Activated T-cell treated with anti-CD3 and anti-CD28 coated beads, Interleukin-2, amount 50 U/mL, for 24 hours (primary cell): ENCODE results near the gene ISG20L2.
A peak's percentile ranks its signal among the peaks of the same experiment; 100 is the strongest.

ENCODE experiments used
- DNase-seq: peaks from one replicate; pipeline ENCODE4 v3.0.0-alpha.2; 2020
- H3K27ac Mint-ChIP-seq: 2 replicates; pipeline ENCODE4 v1.8.0; 2020; ENCODE audit warnings: mild to moderate bottlenecking, mixed read lengths
- H3K27me3 Mint-ChIP-seq: 2 replicates; pipeline ENCODE4 v1.8.0; 2020; ENCODE audit warnings: mixed read lengths
- H3K36me3 Mint-ChIP-seq: 2 replicates; pipeline ENCODE4 v1.8.0; 2020; ENCODE audit warnings: low read depth, mixed read lengths
- H3K4me1 Mint-ChIP-seq: 2 replicates; pipeline ENCODE4 v1.8.0; 2020; ENCODE audit warnings: low read depth, mixed read lengths
- H3K4me3 Mint-ChIP-seq: 2 replicates; pipeline ENCODE4 v1.8.0; 2020; ENCODE audit warnings: mild to moderate bottlenecking, moderate library complexity, mixed read lengths
- H3K9me3 Mint-ChIP-seq: 2 replicates; pipeline ENCODE4 v1.8.0; 2020; ENCODE audit warnings: mixed read lengths

The ISG20L2 gene

DNA sequence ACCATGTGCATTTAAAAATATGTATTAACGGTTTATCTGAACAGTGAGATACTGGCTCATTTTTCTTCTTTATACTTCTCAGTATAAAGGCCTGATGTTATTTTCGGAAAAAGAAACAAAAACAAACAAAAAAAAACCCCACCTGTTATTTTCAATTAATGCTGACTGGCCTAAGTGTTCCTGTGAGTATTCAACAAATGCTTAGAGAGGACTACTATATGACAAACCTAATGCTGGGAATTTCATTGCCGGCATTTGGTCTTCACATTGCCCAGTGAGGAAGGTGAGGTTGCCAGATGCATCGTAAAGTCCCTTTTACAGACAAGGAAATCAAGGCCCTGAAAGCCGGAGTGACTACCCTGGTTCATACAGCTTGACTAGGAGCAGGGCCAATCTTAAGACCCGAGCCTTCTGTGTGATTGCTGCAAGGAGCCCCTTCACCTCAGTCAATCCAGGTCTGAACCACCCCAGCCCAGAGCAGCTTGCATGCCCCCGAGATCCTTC lies 11.7 kb upstream of the ISG20L2 start:
- Mint-ChIP-seq H3K4me3 (peak overlapping the region; percentile 98), H3K27ac (peak overlapping the region; percentile 98), H3K9me3 (no peaks in the 10 kb centered on the region), H3K27me3 (no peaks in the 10 kb centered on the region), H3K36me3 (peaks cover 93% of the 10 kb centered on the region), H3K4me1 (peaks cover 48% of the 10 kb centered on the region)
- no peak for DNase-seq

DNA sequence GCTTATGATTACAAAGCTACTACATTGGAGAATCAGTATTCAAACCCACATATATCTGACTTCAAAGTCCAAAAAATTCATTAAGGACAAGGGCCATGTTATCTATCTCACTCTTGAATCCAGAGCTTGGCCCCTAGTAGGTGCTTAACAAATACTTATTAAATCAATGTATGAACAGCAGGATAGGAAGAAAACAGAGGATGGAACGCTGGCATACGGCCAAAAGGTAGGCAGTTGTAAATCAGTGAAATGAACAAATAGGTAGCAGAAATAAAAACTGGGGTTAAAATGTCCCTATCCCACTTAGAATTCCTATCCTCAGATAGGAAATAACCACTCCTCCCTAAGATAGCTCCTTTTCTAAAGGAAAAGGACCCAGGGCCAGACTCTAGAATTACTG lies 10.3 kb upstream of the ISG20L2 start:
- Mint-ChIP-seq H3K36me3 (peaks cover 87% of the 10 kb centered on the region), H3K27ac (peak overlapping the region; percentile 55), H3K9me3 (no peaks in the 10 kb centered on the region), H3K4me1 (peaks cover 42% of the 10 kb centered on the region), H3K27me3 (no peaks in the 10 kb centered on the region), H3K4me3 (peak overlapping the region; percentile 98)
- DNase-seq = no peak

DNA sequence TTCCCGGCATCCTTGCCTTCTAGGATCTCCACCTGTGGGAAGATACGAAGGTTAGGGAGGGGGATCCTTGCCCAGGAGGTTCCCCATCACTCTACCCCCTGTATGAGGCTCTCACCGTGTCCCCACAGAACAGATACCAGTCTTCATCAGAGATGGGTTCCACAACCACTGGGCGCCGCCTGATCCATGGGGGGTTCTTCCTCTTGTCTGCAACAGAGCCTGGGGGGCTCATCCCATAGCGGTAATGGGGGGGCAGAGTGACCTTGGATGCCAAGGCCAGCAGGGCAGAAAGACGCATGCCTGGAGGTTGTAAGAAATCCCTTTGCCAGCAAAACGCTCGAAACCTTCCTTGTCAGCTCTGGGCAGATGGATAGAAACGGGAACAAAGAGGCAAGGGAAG lies 9.8 kb upstream of the ISG20L2 start:
- no peak overlapping the region for H3K4me3 Mint-ChIP-seq
- DNase-seq = no peak
- peak overlapping the region; percentile 55 for H3K27ac Mint-ChIP-seq
- H3K9me3 Mint-ChIP-seq = no peaks in the 10 kb centered on the region
- peaks cover 87% of the 10 kb centered on the region for H3K36me3 Mint-ChIP-seq
- H3K4me1 Mint-ChIP-seq = peaks cover 38% of the 10 kb centered on the region
- H3K27me3 Mint-ChIP-seq = no peaks in the 10 kb centered on the region

DNA sequence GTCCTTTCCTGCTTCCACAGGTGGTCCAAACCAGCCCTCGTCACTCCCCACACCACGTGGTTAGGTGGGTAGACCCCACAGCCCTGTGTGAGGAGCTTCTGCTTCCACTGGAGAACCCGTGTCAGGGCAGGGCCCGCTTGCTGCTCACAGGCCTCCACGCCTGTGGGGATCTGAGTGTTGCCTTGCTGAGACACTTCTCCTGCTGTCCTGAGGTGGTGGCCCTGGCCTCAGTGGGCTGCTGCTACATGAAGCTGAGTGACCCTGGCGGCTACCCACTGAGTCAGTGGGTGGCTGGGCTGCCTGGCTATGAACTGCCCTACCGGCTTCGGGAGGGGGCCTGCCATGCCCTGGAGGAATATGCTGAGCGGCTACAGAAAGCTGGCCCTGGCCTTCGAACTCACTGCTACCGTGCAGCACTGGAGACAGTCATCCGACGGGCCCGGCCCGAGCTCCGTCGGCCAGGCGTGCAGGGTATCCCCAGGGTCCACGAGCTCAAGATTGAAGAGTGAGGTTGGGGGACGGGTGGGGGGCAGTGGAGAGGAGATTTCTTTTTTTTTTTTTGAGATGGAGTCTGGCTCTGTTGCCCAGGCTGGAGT lies 5.5 kb upstream of the ISG20L2 start:
- Mint-ChIP-seq H3K9me3 (no peaks in the 10 kb centered on the region), H3K4me3 (no peak overlapping the region), H3K36me3 (peaks cover 71% of the 10 kb centered on the region), H3K27me3 (no peaks in the 10 kb centered on the region), H3K27ac (no peak overlapping the region), H3K4me1 (peaks cover 23% of the 10 kb centered on the region)
- DNase-seq = no peak

DNA sequence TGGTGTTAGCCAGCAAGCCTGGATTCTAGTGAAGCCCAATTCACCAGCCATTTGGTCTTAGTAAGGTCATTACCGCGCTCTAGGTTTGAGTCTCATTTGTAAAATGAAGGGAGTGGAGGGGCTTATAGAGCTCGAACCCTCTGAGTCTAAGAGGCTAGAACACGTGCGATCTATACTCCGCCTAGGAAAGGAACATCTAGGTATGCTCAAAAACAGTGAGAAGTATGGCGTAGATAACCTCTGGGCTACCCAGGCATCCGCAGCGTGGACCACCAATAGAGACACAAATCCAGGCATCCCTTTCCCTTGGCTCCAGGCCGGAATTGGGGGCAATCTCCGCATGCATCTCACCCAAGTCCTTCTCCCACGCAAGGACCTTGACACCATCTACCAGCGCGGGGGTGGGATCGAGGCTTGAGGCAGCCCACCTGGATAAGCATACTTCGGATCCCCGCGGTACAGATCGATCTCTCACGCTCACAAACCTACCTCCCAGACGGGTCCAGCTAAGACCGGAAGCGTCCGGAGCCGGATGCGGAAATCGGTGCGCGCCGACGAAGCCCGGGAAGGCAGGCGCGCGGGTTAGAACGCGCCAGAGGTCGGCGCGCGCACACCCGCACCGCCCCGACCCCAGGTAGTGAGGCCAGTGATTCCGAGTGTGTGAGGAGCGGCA lies 504 bp downstream of the ISG20L2 start, which contains the start of gene METTL25B:
Gene METTL25B, plus strand, starts transcription at position 544 of the 673 bp plus-strand sequence. CDS start 636 bp downstream, outside the sequence.
- DNase-seq = no peak
- Mint-ChIP-seq H3K27me3 (no peaks in the 10 kb centered on the region), H3K27ac (no peak within 1 kb of the TSS), H3K9me3 (no peaks in the 10 kb centered on the region), H3K4me1 (peaks cover 36% of the 10 kb centered on the region), H3K4me3 (no peak within 1 kb of the TSS), H3K36me3 (peaks cover 26% of the 10 kb centered on the region)

DNA sequence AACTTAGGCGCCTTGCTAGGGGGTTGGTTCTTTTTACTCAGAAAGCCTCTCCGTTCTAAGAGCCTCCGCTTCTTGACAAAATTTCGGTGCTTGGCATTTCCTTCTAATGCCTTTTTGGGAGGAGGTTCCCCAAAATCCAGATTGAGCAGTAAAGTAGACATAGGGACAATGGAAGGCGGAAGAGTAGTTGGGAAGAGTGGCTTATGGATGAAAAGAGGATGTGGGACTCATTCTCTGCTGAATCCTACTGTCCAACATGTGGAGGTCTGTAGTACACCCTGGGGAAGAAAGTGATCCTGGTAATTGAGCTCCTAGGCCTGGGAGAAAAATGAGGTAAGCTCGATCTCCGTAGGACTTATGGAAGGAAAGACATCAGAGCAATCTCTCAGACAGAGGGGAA lies 1.1 kb downstream of the ISG20L2 start:
- no peak for DNase-seq
- no peak overlapping the region for H3K27ac Mint-ChIP-seq

DNA sequence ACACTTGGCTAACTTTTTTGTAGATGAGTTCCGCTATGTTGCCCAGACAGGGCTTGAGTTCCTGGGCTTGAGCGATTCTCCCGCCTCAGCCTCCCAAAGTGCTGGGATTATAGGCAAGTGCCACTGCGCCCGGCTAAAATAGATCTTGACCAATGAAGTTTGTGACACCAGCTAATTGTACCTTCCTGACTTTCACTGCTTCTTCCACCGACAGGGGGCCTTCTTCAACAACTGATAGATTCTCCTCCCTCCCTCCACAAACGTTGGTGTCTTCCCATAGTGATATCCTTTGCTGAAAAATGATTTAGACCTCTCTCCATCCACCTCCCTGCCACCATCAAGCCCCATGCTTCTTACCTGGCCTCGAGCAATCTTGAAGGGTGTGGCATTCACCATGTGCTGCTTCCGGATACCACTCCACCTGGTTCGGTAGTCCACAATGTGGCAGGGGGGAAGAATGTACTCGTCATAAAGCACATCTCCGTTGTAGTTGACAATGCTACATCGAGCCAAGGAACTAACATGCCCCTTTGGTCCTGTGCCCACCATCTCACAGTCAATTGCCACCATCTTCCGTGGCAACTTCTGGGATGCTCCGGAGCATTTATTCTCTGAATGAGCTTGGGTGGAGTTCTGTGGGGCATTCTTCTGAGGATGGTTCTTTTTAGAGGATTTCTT lies 1.9 kb downstream of the ISG20L2 start:
- H3K27me3 Mint-ChIP-seq = no peaks in the 10 kb centered on the region
- H3K27ac Mint-ChIP-seq = no peak overlapping the region
- H3K4me1 Mint-ChIP-seq = peaks cover 39% of the 10 kb centered on the region
- H3K36me3 Mint-ChIP-seq = peaks cover 21% of the 10 kb centered on the region
- no peak overlapping the region for H3K4me3 Mint-ChIP-seq
- DNase-seq = peak; percentile 62
- H3K9me3 Mint-ChIP-seq = no peaks in the 10 kb centered on the region

More for the DNA sequence above, 1.1 kb downstream of the ISG20L2 start:
- Mint-ChIP-seq H3K27me3 (no peaks in the 10 kb centered on the region), H3K36me3 (peaks cover 20% of the 10 kb centered on the region), H3K4me3 (no peak overlapping the region), H3K9me3 (no peaks in the 10 kb centered on the region), H3K4me1 (peaks cover 37% of the 10 kb centered on the region)

DNA sequence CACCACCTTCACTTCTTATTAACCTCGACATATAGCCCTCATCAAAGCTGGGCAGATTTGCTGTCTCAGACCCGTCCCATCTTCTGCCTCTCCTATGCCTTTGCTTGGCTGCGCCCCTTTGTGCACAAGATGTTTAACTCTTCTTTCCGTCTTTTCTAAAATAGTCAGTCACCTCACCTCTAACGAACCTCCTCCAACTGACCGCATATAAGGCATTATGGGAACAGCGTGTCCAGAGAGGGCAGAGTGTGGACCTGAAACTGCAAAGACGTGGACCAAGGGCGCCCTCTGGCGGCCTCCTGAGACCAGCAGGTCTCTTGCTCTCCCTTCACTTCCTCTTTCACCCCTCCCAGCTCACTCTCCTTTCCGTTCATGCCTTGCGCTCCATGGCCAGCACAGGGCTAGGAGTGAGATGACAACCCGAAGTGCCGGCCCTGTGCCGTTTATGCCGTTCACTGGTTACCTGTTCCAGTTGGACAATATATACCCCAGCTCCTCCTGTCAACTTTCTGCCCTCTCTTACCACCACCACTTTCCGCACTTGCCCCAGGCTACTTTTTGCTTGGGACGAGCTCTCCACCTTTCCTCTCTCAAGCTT lies 2.8 kb downstream of the ISG20L2 start:
- peaks cover 28% of the 10 kb centered on the region for H3K36me3 Mint-ChIP-seq
- H3K27me3 Mint-ChIP-seq = no peaks in the 10 kb centered on the region
- no peak overlapping the region for H3K4me3 Mint-ChIP-seq
- peak; percentile 84 for DNase-seq
- H3K9me3 Mint-ChIP-seq = no peaks in the 10 kb centered on the region
- peaks cover 40% of the 10 kb centered on the region for H3K4me1 Mint-ChIP-seq
- no peak overlapping the region for H3K27ac Mint-ChIP-seq

DNA sequence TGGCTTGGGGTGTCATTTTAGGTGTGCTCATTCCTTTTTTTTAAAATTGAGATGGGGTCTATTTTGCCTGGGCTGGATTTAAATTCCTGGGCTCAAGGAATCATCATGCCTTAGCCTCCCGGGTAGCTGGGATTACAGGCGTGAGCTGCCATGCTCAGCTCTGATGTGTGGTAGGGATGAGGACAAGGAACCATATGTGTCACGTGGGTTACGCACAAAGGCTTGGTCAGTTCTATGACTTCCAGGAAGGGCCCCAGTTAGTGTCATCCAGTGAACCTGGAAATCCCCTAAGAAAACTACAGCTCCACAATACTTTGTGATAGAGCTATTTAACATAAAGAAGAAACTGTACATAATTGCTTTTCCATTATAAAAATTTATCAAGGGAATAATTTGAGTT lies 7.0 kb downstream of the ISG20L2 start:
- Mint-ChIP-seq H3K4me1 (peaks cover 32% of the 10 kb centered on the region), H3K4me3 (no peak overlapping the region)

DNA sequence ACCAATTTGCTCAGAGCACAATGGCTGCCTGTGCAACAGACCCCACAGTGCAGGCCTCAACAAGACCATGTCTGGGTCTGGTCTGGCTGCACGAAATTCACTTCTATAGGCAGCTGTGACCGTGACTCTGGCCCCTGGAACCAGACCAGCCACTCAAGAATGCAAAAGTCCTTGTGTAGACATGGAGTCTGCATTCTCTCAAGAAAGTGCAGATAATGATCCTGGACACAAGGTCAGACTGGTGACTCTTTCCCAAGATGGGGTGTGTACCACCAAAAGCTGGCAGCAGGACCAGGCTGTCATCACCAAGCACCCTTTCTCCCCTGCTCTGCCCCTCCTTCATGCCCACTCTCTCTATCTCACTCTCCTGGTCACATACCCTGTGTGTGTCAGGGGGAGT lies 7.4 kb downstream of the ISG20L2 start:
- Mint-ChIP-seq H3K9me3 (no peaks in the 10 kb centered on the region), H3K4me1 (peaks cover 32% of the 10 kb centered on the region), H3K27me3 (no peaks in the 10 kb centered on the region), H3K4me3 (no peak overlapping the region), H3K36me3 (peaks cover 50% of the 10 kb centered on the region), H3K27ac (peak overlapping the region; percentile 85)
- no peak for DNase-seq

More for the DNA sequence above, 7.0 kb downstream of the ISG20L2 start:
- no peak for DNase-seq
- no peaks in the 10 kb centered on the region for H3K9me3 Mint-ChIP-seq
- peak overlapping the region; percentile 85 for H3K27ac Mint-ChIP-seq
- H3K36me3 Mint-ChIP-seq = peaks cover 46% of the 10 kb centered on the region
- H3K27me3 Mint-ChIP-seq = no peaks in the 10 kb centered on the region

DNA sequence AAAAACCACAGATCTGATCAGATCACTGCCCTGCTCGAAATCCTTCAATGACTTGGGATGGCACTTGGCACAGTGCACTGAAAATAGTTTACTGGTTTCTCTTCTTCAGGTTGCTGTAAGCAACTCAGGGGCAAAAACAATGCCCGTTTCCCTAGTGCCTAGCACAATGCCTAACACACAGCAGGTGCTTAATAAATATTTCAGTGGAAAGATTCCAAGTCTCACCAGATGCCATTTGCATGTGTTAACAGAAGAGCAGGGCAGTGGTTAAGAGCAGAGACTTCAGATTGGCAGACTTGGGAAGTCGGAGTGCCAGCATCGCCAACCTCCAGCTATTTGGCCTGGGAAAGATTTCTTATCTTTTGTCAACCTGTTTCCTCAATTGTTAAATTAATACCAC lies 11.2 kb downstream of the ISG20L2 start:
- Mint-ChIP-seq H3K4me3 (no peak overlapping the region), H3K27ac (peak overlapping the region; percentile 37), H3K4me1 (peaks cover 10% of the 10 kb centered on the region), H3K27me3 (no peaks in the 10 kb centered on the region), H3K9me3 (no peaks in the 10 kb centered on the region), H3K36me3 (peaks cover 64% of the 10 kb centered on the region)
- no peak for DNase-seq

DNA sequence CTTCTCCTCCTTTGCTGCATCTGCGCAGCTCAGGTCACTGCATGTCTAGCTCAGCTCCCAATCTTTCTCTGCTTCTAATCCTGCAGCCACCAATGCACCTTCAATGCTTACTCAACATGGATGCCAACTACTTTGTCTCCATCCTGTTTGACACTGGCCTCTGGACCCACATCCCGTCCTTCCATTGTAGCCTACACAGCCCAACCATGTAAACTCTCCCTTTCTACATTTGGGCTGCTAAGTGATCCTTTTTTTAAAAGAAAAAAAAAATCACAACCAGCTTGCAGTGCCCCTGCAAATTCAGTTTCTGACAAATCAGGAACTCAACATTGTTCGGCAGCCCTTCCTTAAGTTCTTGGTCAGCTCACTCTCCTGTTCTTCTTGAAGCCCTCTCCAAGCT lies 13.7 kb downstream of the ISG20L2 start:
- Mint-ChIP-seq H3K4me3 (no peak overlapping the region), H3K36me3 (peaks cover 40% of the 10 kb centered on the region), H3K27me3 (no peaks in the 10 kb centered on the region), H3K27ac (no peak overlapping the region), H3K9me3 (no peaks in the 10 kb centered on the region), H3K4me1 (peaks cover 2% of the 10 kb centered on the region)
- DNase-seq = no peak

DNA sequence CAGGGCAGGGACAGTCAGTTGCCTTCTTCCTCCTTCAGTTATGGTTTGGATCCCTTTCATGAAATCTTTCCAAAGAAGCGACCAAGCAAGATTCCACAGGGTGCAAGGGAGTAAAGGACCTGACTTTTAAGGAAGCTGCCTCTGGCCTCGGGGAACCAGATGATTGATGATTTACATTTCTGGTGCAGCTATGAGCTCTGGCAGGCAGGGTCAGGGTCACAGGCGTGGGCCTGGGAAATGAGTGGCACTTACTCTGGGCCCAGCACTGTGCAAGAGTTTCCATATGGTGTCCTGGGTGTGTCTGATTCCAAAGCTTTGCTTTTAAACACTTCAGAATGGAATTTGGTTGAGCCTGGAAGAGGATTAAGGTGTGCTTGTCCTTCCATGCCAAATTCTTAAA lies 15.9 kb downstream of the ISG20L2 start:
- DNase-seq = no peak
- H3K27me3 Mint-ChIP-seq = no peaks in the 10 kb centered on the region
- H3K36me3 Mint-ChIP-seq = peaks cover 26% of the 10 kb centered on the region
- H3K9me3 Mint-ChIP-seq = no peaks in the 10 kb centered on the region
- H3K27ac Mint-ChIP-seq = no peak overlapping the region
- H3K4me3 Mint-ChIP-seq = no peak overlapping the region
- H3K4me1 Mint-ChIP-seq = peaks cover 2% of the 10 kb centered on the region

DNA sequence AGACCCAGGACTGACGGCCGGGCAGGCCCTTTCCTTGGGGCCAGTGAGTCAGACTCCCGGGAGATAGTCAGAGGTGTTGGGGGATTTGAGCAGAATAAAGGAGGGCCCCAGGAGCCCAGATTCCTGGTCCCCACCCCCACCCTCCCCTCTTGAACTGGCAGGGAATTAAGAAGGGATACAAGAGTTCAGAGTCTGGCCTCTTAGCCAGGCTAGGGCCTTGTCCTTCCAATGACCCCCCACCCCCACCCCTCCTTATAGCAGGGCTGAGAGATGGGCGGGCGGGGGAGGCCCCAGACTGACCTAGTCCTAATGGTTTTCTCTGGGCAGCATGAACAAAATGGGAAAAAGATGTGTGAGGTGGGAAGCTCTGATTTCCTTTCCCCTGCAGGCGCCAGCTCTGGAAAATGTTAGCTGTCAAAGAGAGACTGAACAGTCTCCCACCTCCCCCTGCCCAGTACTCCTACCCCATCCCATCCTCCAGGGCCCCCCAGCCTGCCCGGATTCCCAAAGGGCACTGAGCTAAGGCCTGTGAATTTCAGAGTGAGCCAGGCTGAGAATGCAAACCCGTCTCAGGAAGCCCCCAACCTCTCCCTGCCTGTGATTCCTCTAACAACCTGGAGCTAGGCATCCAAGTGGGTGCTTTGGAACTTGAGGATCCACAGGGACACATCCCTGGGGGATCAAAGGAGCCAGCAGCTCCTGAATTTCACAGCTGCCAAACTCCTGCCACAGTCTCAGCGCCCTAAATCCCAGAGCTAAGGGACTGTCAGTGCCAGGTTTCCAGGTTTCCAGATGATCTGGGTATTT lies 17.4 kb downstream of the ISG20L2 start:
- Mint-ChIP-seq H3K4me1 (peaks cover 9% of the 10 kb centered on the region), H3K27ac (no peak overlapping the region), H3K4me3 (no peak overlapping the region), H3K36me3 (peaks cover 15% of the 10 kb centered on the region), H3K27me3 (no peaks in the 10 kb centered on the region), H3K9me3 (no peaks in the 10 kb centered on the region)
- DNase-seq = no peak
